ENCODE results near the gene PRELP.

DNA sequence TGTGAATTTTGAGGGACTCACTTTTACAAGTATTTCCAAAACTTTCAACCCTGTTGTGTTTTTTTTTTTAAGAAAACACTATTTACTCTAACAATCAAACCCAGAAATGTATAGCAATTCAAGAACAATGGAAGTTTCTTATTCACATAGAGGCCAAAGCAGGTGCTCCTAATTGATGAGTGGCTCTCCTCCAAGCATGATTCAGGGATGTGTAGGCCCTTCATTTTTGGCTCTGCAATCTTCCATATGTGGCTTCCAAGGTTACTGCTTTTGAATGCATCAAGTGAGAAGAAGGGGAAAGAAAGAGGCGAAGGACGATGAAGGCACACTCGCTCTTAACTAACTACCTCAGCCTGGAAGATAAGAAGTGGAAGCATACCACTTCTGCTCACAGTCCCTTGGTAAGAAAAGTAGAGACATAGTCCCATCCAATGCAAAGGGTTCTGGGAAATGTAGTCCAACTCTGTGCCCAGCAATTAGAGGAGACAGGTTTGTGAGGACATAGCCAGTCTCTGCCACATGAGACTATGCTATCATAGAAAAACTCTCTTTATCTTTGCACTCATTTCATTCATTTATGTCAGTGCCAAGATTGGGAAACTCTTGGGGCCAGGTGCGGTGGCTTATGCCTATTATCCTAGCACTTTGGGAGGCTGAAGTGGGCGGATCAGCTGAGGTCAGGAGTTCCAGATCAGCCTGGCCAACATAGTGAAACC, 64.4 kb downstream of the PRELP start:
- TF ChIP-seq, protein P1, sequence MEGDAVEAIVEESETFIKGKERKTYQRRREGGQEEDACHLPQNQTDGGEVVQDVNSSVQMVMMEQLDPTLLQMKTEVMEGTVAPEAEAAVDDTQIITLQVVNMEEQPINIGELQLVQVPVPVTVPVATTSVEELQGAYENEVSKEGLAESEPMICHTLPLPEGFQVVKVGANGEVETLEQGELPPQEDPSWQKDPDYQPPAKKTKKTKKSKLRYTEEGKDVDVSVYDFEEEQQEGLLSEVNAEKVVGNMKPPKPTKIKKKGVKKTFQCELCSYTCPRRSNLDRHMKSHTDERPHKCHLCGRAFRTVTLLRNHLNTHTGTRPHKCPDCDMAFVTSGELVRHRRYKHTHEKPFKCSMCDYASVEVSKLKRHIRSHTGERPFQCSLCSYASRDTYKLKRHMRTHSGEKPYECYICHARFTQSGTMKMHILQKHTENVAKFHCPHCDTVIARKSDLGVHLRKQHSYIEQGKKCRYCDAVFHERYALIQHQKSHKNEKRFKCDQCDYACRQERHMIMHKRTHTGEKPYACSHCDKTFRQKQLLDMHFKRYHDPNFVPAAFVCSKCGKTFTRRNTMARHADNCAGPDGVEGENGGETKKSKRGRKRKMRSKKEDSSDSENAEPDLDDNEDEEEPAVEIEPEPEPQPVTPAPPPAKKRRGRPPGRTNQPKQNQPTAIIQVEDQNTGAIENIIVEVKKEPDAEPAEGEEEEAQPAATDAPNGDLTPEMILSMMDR (IDR thresholded peaks at IDR 0.05) = no peak
- TF ChIP-seq POLR2A (IDR thresholded peaks at IDR 0.05) = no peak
- TF ChIP-seq EP300 (IDR thresholded peaks at IDR 0.05) = no peak
